HCT116 (cell line): ENCODE results near the gene PRC1. TPM values are rescaled to one million over a fixed set of nuclear protein-coding genes. Genes with fewer than 3 reads are reported as not detected.

ENCODE experiments used
- ATAC-seq: fragments of 200-7000 bp; cut with Tn5 transposase; 2 replicates; pipeline ENCODE4 v1.9.1; 2020; ENCODE audit warnings: mild to moderate bottlenecking, moderate library complexity
- BruUV-seq: library from RNA; stranded (reverse); fragments of 400-500 nt; replicated peaks from 2 replicates; lab custom pipeline; 2021; lab: Mats Ljungman, UMichigan
- CTCF ChIA-PET: fragments of 300-600 bp; sonication (Branson Sonifier 250); formaldehyde crosslinking; loops from one replicate; lab custom pipeline; 2021; ENCODE audit warnings: antibody characterized with exemption; lab: Charles Lee
- POLR2A ChIA-PET: fragments of 300-600, 350-600 bp; sonication (Branson Sonifier 250); formaldehyde crosslinking; loops from one replicate; lab custom pipeline; 2021; ENCODE audit warnings: antibody characterized with exemption; lab: Charles Lee
- RAD21 ChIA-PET, 2 experiments: fragments of 300-600 bp; sonication (Branson Sonifier 250); formaldehyde crosslinking; loops; one replicate each; lab custom pipeline; 2023; ENCODE audit warnings: low total read pairs in 2 of 2; ENCODE audit not compliant: uncharacterized antibody in 2 of 2, unreplicated experiment in 2 of 2, low non-redundant PET in 1 of 2; lab: Charles Lee
- DNase-seq: peaks from one replicate; pipeline ENCODE4 v3.0.0-alpha.2; 2010; ENCODE audit warnings: low read depth, low spot score
- H2AFZ ChIP-seq: fragments of 200-600 bp; shearing (Covaris generic), sonication (generic); 2 replicates; pipeline ENCODE4 v1.6.1; 2017; ENCODE audit warnings: low read depth, mixed run types, mixed read lengths, antibody characterized with exemption, low read length; ENCODE audit not compliant: poor library complexity, severe bottlenecking
- H3K27ac ChIP-seq: 2 replicates; pipeline ENCODE4 v1.5.1; 2012; ENCODE audit warnings: low read depth, low read length
- H3K27me3 ChIP-seq: fragments of 200-600 bp; sonication (generic); 2 replicates; pipeline ENCODE4 v1.6.1; 2016; ENCODE audit warnings: mixed run types, low read length, mixed read lengths; ENCODE audit not compliant: insufficient read depth
- H3K36me3 ChIP-seq, 2 experiments: fragments of 200-500 bp in 1 of 2; fragments of 200-600 bp in 1 of 2; sonication (Bioruptor generic) in 1 of 2; sonication (generic) in 1 of 2; 2 replicates each; pipeline versions ENCODE4 v1.5.1 to v1.6.1; 2014 to 2016; ENCODE audit warnings: low read length in 2 of 2, inconsistent platforms in 1 of 2, mixed read lengths in 1 of 2, mixed run types in 1 of 2; ENCODE audit not compliant: insufficient read depth in 2 of 2, control insufficient read depth in 1 of 2
- H3K4me1 ChIP-seq, 2 experiments: fragments of 200-600 bp in 1 of 2; sonication (generic) in 1 of 2; 2 replicates each; pipeline versions ENCODE4 v1.5.1 to v1.6.1; 2012 to 2017; ENCODE audit warnings: low read length in 2 of 2, inconsistent platforms in 1 of 2, mild to moderate bottlenecking in 1 of 2, mixed read lengths in 1 of 2, mixed run types in 1 of 2, moderate library complexity in 1 of 2; ENCODE audit not compliant: insufficient read depth in 2 of 2, control insufficient read depth in 1 of 2
- H3K4me2 ChIP-seq: fragments of 200-600 bp; sonication (generic); 2 replicates; pipeline ENCODE4 v1.6.1; 2017; ENCODE audit warnings: mixed run types, low read length, mixed read lengths
- H3K4me3 ChIP-seq, 2 experiments: fragments of 200-600 bp in 1 of 2; sonication (generic) in 1 of 2; replicated peaks in 1 of 2; 2 replicates each; pipeline ENCODE4 v1.5.1; 2011 to 2016; ENCODE audit warnings: low read length in 2 of 2, control low read depth in 1 of 2, low read depth in 1 of 2, mild to moderate bottlenecking in 1 of 2, mixed read lengths in 1 of 2, mixed run types in 1 of 2
- H3K79me2 ChIP-seq: fragments of 200-600 bp; sonication (generic); 2 replicates; pipeline ENCODE4 v1.6.1; 2017; ENCODE audit warnings: mild to moderate bottlenecking, mixed run types, low read length, moderate library complexity, mixed read lengths; ENCODE audit not compliant: insufficient read depth
- H3K9ac ChIP-seq: fragments of 200-600 bp; sonication (generic); 2 replicates; pipeline ENCODE4 v1.6.1; 2016; ENCODE audit warnings: low read length, mixed read lengths
- H3K9me2 ChIP-seq: fragments of 200-600 bp; sonication (generic), shearing (Covaris generic); 2 replicates; pipeline ENCODE4 v1.6.1; 2017; ENCODE audit warnings: mixed run types, mild to moderate bottlenecking, moderate library complexity; ENCODE audit not compliant: insufficient read depth
- H3K9me3 ChIP-seq, 2 experiments: fragments of 200-500 bp in 1 of 2; fragments of 200-600 bp in 1 of 2; sonication (Bioruptor generic) in 1 of 2; sonication (generic) in 1 of 2; 2 replicates each; pipeline ENCODE4 v1.6.1; 2014 to 2017; ENCODE audit warnings: low read length in 2 of 2, mixed read lengths in 2 of 2, inconsistent platforms in 1 of 2, low read depth in 1 of 2, mild to moderate bottlenecking in 1 of 2, mixed run types in 1 of 2, moderate library complexity in 1 of 2; ENCODE audit not compliant: control insufficient read depth in 1 of 2, insufficient read depth in 1 of 2
- H4K20me1 ChIP-seq: fragments of 200-600 bp; sonication (generic), shearing (Covaris generic); 2 replicates; pipeline ENCODE4 v1.6.1; 2017; ENCODE audit warnings: mixed run types, mild to moderate bottlenecking, moderate library complexity; ENCODE audit not compliant: insufficient read depth
- CBX3 ChIP-seq: IDR thresholded peaks from 2 replicates; pipeline ENCODE4 v1.6.1; 2012; ENCODE audit warnings: low read depth
- EGR1 ChIP-seq: IDR thresholded peaks from 2 replicates; pipeline ENCODE4 v1.6.1; 2012; ENCODE audit warnings: low read depth
- ELF1 ChIP-seq: IDR thresholded peaks from 2 replicates; pipeline ENCODE4 v1.6.1; 2012; ENCODE audit warnings: low read depth, borderline replicate concordance
- EZH2 ChIP-seq: fragments of 200-600 bp; sonication (generic); IDR thresholded peaks from 2 replicates; pipeline ENCODE4 v1.6.1; 2017; ENCODE audit warnings: antibody characterized with exemption, mixed run types
- EZH2phosphoT487 ChIP-seq: fragments of 200-600 bp; IDR thresholded peaks from 2 replicates; pipeline ENCODE4 v1.6.1; 2018; ENCODE audit warnings: antibody characterized with exemption, borderline replicate concordance
- FOSL1 ChIP-seq: IDR thresholded peaks from 2 replicates; pipeline ENCODE4 v1.6.1; 2012; ENCODE audit warnings: low read depth
- JUND ChIP-seq: IDR thresholded peaks from 2 replicates; pipeline ENCODE4 v1.6.1; 2012
- POLR2A ChIP-seq: IDR thresholded peaks from 2 replicates; pipeline ENCODE4 v1.7.0; 2011; ENCODE audit warnings: borderline replicate concordance; ENCODE audit not compliant: insufficient read depth, insufficient read length; ENCODE audit errors: extremely low read depth
- RAD21 ChIP-seq: IDR thresholded peaks from 2 replicates; pipeline ENCODE4 v1.6.1; 2012; ENCODE audit warnings: low read depth, mild to moderate bottlenecking
- SP1 ChIP-seq: IDR thresholded peaks from 2 replicates; pipeline ENCODE4 v1.6.1; 2012; ENCODE audit warnings: low read depth
- SRF ChIP-seq: IDR thresholded peaks from 2 replicates; pipeline ENCODE4 v1.6.1; 2012; ENCODE audit warnings: low read depth
- TCF7L2 ChIP-seq: IDR thresholded peaks from 2 replicates; pipeline ENCODE4 v1.7.0; 2011; ENCODE audit warnings: borderline replicate concordance, inconsistent platforms; ENCODE audit not compliant: insufficient read depth, insufficient read length; ENCODE audit errors: extremely low read depth
- ZFX ChIP-seq: fragments of 450-650 bp; IDR thresholded peaks from 2 replicates; pipeline ENCODE4 v1.6.1; 2017
- intact Hi-C: fragments of 100-400 bp; cut with micrococcal nuclease; formaldehyde crosslinking; loops from 2 replicates; pipeline ENCODE4 v1.10.0; 2022
- total RNA-seq: library from RNA; stranded (reverse); gene quantifications from one replicate; pipeline ENCODE4 v1.2.1, GENCODE V29; 2021; ENCODE audit not compliant: unreplicated experiment
- TF ChIP-seq, protein P1 (sequence below): IDR thresholded peaks from 2 replicates; pipeline ENCODE4 v1.6.1; 2011; ENCODE audit warnings: mild to moderate bottlenecking, low read length, moderate library complexity; ENCODE audit not compliant: insufficient replicate concordance; ENCODE audit errors: extremely low read depth
- TF ChIP-seq, protein P2 (sequence below): IDR thresholded peaks from 2 replicates; pipeline ENCODE4 v1.6.1; 2012
- TF ChIP-seq, protein P3 (sequence below): IDR thresholded peaks from 2 replicates; pipeline ENCODE4 v1.6.1; 2012; ENCODE audit warnings: low read depth
- TF ChIP-seq, protein P4 (sequence below): IDR thresholded peaks from 2 replicates; pipeline ENCODE4 v1.6.1; 2012

The PRC1 gene
- total RNA-seq, 1 experiment from 2014 or later = 186 TPM

DNA sequence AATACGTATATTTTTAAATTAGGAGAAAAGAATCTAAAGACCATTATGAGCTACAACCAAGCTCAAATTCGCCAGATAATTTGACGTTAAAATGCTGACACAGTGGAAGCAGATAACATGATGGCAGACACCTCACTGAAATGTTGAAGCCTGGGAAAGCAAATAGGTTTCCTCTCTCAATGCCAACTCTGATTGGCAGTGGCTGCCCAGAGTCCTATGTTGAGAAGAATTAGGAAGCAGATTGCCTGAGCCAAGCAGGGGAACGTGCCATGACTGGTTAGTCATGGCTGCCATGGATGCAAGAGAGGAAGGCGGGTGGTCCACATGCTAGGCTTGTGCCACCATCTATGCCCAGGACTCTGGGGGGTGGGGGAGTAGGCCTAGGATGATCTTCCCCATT is 56.1 kb downstream of the PRC1 start:
- TF ChIP-seq POLR2A (no peak), JUND (no peak), TCF7L2 (no peak), EZH2 (no peak), ELF1 (no peak), EGR1 (no peak), RAD21 (no peak)
- TF ChIP-seq, protein P1, sequence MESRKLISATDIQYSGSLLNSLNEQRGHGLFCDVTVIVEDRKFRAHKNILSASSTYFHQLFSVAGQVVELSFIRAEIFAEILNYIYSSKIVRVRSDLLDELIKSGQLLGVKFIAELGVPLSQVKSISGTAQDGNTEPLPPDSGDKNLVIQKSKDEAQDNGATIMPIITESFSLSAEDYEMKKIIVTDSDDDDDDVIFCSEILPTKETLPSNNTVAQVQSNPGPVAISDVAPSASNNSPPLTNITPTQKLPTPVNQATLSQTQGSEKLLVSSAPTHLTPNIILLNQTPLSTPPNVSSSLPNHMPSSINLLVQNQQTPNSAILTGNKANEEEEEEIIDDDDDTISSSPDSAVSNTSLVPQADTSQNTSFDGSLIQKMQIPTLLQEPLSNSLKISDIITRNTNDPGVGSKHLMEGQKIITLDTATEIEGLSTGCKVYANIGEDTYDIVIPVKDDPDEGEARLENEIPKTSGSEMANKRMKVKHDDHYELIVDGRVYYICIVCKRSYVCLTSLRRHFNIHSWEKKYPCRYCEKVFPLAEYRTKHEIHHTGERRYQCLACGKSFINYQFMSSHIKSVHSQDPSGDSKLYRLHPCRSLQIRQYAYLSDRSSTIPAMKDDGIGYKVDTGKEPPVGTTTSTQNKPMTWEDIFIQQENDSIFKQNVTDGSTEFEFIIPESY = no peak
- H3K36me3 ChIP-seq = peaks cover 22 to 31% of the 10 kb centered on the region in 2 experiments
- no peaks in the 10 kb centered on the region for H3K9me3 ChIP-seq
- no peaks in the 10 kb centered on the region for H4K20me1 ChIP-seq
- intact Hi-C loops = no loop called here
- H3K27ac ChIP-seq = no peak overlapping the region
- H2AFZ ChIP-seq = no peak overlapping the region
- H3K4me2 ChIP-seq = no peak overlapping the region
- no TSS peak for BruUV-seq
- ChIA-PET POLR2A (no interaction called here), CTCF (no interaction called here), RAD21 (no interaction called here)
- H3K9me2 ChIP-seq = no peaks in the 10 kb centered on the region
- H3K27me3 ChIP-seq = no peaks in the 10 kb centered on the region
- DNase-seq = no peak
- peaks cover 6 to 22% of the 10 kb centered on the region in 2 experiments; a peak in 3 of 4 replicates for H3K4me1 ChIP-seq
- peaks cover 20% of the 10 kb centered on the region; the same call in 1 of the 2 replicates for H3K79me2 ChIP-seq
- ATAC-seq = no peak
- no peak overlapping the region for H3K4me3 ChIP-seq
- no peak overlapping the region for H3K9ac ChIP-seq

DNA sequence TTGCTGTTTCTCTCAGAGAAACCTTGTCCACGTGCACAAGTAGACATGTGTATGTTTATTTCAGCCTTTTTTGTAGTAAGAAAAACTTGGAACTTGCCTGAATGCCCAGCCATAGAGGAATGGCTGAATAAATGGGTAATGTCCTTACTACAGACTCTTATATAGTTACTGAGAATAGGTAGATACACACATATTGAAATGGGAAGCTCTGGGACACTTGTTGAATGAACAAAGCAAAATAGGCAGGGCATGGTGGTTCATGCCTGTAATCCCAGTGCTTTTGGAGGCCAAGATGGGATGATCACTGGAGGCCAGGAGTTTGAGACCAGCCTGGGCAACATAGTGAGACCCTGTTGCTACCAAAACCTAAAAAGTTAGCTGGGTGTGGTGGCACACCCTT is 57.5 kb downstream of the PRC1 start:
- Histone ChIP-seq H3K36me3 (peaks cover 22 to 23% of the 10 kb centered on the region in 2 experiments), H3K9me3 (no peaks in the 10 kb centered on the region), H4K20me1 (no peaks in the 10 kb centered on the region), H3K4me2 (peak overlapping the region; percentile 85; the same call in 1 of the 2 replicates), H3K27ac (no peak overlapping the region), H3K9ac (no peak overlapping the region), H3K79me2 (peaks cover 20% of the 10 kb centered on the region; the same call in 1 of the 2 replicates), H3K9me2 (no peaks in the 10 kb centered on the region), H3K27me3 (no peaks in the 10 kb centered on the region), H3K4me3 (no peak overlapping the region), H3K4me1 (peaks cover 6 to 32% of the 10 kb centered on the region in 2 experiments; a peak in 3 of 4 replicates), H2AFZ (no peak overlapping the region)
- DNase-seq (no peak), ATAC-seq (no peak)
- TSS peak; percentile 56 for BruUV-seq
- ChIA-PET RAD21 (no interaction called here), CTCF (interaction anchor here (1.0 kb wide), 1 partner anchor 96 kb away, joined by 3 read pairs; no protein-coding TSS in a partner anchor), POLR2A (no interaction called here)
- intact Hi-C loops = no loop called here
- TF ChIP-seq CBX3 (no peak), SP1 (no peak), EZH2phosphoT487 (no peak), SRF (no peak), FOSL1 (no peak), TCF7L2 (no peak), ZFX (no peak), EZH2 (no peak)
- TF ChIP-seq, protein P2, sequence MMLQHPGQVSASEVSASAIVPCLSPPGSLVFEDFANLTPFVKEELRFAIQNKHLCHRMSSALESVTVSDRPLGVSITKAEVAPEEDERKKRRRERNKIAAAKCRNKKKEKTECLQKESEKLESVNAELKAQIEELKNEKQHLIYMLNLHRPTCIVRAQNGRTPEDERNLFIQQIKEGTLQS = no peak
- TF ChIP-seq, protein P3, sequence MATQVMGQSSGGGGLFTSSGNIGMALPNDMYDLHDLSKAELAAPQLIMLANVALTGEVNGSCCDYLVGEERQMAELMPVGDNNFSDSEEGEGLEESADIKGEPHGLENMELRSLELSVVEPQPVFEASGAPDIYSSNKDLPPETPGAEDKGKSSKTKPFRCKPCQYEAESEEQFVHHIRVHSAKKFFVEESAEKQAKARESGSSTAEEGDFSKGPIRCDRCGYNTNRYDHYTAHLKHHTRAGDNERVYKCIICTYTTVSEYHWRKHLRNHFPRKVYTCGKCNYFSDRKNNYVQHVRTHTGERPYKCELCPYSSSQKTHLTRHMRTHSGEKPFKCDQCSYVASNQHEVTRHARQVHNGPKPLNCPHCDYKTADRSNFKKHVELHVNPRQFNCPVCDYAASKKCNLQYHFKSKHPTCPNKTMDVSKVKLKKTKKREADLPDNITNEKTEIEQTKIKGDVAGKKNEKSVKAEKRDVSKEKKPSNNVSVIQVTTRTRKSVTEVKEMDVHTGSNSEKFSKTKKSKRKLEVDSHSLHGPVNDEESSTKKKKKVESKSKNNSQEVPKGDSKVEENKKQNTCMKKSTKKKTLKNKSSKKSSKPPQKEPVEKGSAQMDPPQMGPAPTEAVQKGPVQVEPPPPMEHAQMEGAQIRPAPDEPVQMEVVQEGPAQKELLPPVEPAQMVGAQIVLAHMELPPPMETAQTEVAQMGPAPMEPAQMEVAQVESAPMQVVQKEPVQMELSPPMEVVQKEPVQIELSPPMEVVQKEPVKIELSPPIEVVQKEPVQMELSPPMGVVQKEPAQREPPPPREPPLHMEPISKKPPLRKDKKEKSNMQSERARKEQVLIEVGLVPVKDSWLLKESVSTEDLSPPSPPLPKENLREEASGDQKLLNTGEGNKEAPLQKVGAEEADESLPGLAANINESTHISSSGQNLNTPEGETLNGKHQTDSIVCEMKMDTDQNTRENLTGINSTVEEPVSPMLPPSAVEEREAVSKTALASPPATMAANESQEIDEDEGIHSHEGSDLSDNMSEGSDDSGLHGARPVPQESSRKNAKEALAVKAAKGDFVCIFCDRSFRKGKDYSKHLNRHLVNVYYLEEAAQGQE = no peak
- TF ChIP-seq, protein P4, sequence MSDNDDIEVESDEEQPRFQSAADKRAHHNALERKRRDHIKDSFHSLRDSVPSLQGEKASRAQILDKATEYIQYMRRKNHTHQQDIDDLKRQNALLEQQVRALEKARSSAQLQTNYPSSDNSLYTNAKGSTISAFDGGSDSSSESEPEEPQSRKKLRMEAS = no peak
